Heart left ventricle (tissue), 16 donors: ENCODE data around the gene ZFR2. TPM values are rescaled to one million over a fixed set of nuclear protein-coding genes. Genes with fewer than 3 reads are reported as not detected.

Source experiments
- ATAC-seq, 4 donors: fragments of 200-7000 bp; cut with Tn5 transposase; one replicate each; pipeline ENCODE4 v1.9.1; 2020 to 2022; ENCODE audit warnings: moderate library complexity in 4 of 4, mild to moderate bottlenecking in 3 of 4, moderate number of reproducible peaks in 1 of 4
- DNase-seq, 5 donors: peaks; one replicate each; pipeline ENCODE4 v3.0.0-alpha.2; 2020
- H3K27ac ChIP-seq, 12 donors: fragments of 200-600 bp; sonication (generic) in 4 of 12; one replicate each; pipeline versions ENCODE4 v1.5.0 to v1.8.0; 2016 to 2022; ENCODE audit warnings: mild to moderate bottlenecking in 2 of 12
- H3K27me3 ChIP-seq, 9 donors: fragments of 200-600 bp; sonication (generic) in 2 of 9; one replicate each; pipeline versions ENCODE4 v1.5.1 to v1.8.0; 2016 to 2022; ENCODE audit warnings: mild to moderate bottlenecking in 3 of 9
- H3K36me3 ChIP-seq, 9 donors: fragments of 200-600 bp; sonication (generic) in 2 of 9; one replicate each; pipeline versions ENCODE4 v1.5.0 to v1.8.0; 2018 to 2022; ENCODE audit warnings: mild to moderate bottlenecking in 2 of 9
- H3K4me1 ChIP-seq, 12 donors: fragments of 200-600 bp; sonication (generic) in 4 of 12; one replicate each; pipeline versions ENCODE4 v1.5.0 to v1.8.0; 2016 to 2022; ENCODE audit warnings: mild to moderate bottlenecking in 3 of 12
- H3K4me3 ChIP-seq, 12 donors: fragments of 200-600 bp; sonication (generic) in 4 of 12; one replicate each; pipeline versions ENCODE4 v1.5.0 to v1.8.0; 2017 to 2022; ENCODE audit warnings: mild to moderate bottlenecking in 9 of 12, moderate library complexity in 4 of 12
- H3K9me3 ChIP-seq, 12 donors: fragments of 200-600 bp; sonication (generic) in 4 of 12; one replicate each; pipeline versions ENCODE4 v1.5.0 to v1.8.0; 2016 to 2022; ENCODE audit warnings: mild to moderate bottlenecking in 1 of 12
- POLR2A ChIP-seq, 2 donors: fragments of 450-650 bp; IDR thresholded peaks; one replicate each; pipeline ENCODE4 v1.6.1; 2017; ENCODE audit warnings: antibody characterized with exemption in 2 of 2, mild to moderate bottlenecking in 2 of 2, moderate library complexity in 2 of 2
- WGBS, 4 donors: extraction: QIAGEN DNeasy Blood & Tissue Kit in 2 of 4; methylation state at CpG; one replicate each; pipeline versions ENCODE4 v1.1.5 to v1.1.7; 2013 to 2018; 5-methylcytosine and 5-hydroxymethylcytosine counted together
- intact Hi-C, 10 donors: fragments of 100-400 bp; cut with DNase I; formaldehyde crosslinking; loops; one replicate each; pipeline versions ENCODE4 v1.11.1 to v1.14.2; 2022
- polyA plus RNA-seq, 2 donors: library from polyadenylated mRNA; stranded (reverse); fragments of 200-250 nt; gene quantifications; one replicate each; pipeline ENCODE4 v1.2.3, GENCODE V29; 2013
- total RNA-seq, 9 donors: library from RNA; depleted of rRNA in 2 of 9; stranded (reverse); fragments of >200 nt in 2 of 9; fragmentation: NEBNext Ultra II Directional in 3 of 9; extraction: Animal tissue kit (Norgen Biotek cat#: 25700) in 3 of 9; gene quantifications; one replicate each; pipeline versions ENCODE4 v1.1.0 to v1.2.4, GENCODE V29; 2016 to 2023
- TF ChIP-seq, protein P1 (sequence below), 12 donors: fragments of 200-600 bp; sonication (generic) in 4 of 12; IDR thresholded peaks; one replicate each; pipeline versions ENCODE4 v1.5.0 to v1.8.0; 2018 to 2022; ENCODE audit warnings: antibody characterized with exemption in 12 of 12, mild to moderate bottlenecking in 5 of 12
- donor health status: ischemic (EF 13 %, LVEDD 7.1; RV severe dilation, severe dysfunction).
- donor health status: healthy with polysubstance abuse.
- donor health status: DM: no; HTN: yes; CAD: no.
- donor health status: DM: no; HTN: no; CAD: no.
- donor health status: ischemic (EF 25% LVEDD 6.9; RV normal size, moderate dysfunction).
- donor health status: ischemic (EF 25% LVEDD 5.7; RV mildly dilated, moderate dysfunction).
- donor health status: healthy.
- donor health status: DM: yes; HTN: yes; CAD: no.
- donor health status: ischemic (EF 35%, LVEDD 5.7; RV mildly dilated, moderate dysfunction).
- donor health status: nonischemic (EF 11% LVEDD 7.7; RV severe dilation, severe dysfunction).
- donor health status: DM: yes; HTN: yes; CAD: no.
- donor health status: PGD.
- donor health status: ischemic (EF 29% LVEDD 5.4; RV normal size, mild dysfunction).
- donor health status: nonischemic (EF 23%, LVEDD 6.1; RV moderate dilation, normal function).

Gene ZFR2
- total and polyA plus RNA-seq, 11 donors, result 0.08 to 0.16 TPM; not detected in 9

DNA sequence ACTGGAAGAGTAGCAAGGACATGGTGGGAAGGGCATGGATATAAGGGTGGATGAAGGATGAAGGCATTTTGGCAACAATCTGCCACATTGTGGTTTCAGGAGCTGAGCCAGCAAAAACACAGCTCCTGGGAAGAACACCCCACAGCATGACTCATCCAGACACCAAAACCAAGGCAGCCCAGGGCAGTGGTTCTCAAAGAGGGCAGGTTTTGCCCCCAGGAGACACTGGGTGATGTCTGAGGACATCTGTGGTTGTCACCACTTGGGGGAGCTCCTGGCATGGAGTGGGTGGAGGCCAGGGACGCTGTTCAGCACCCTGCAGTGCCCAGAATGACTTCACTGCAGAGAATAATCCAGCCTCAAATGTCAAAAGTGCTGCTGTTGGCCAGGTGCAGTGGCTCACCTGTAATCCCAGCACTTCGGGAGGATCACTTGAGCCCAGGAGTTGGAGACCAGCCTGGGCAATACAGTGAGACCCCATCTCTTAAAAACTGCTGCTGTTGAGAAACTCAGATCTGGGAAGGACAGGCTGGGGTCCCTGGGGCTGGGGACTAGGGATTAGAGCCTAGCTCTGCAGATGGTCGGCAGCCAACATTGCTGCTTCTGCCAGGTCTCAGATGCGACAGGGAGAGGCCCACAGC, 16.1 kb downstream of the ZFR2 start:
- DNase-seq (no peak), ATAC-seq (peak in 1 of 4 donors; percentile 36)
- Histone ChIP-seq H3K27me3 (no peaks in the 10 kb centered on the region), H3K9me3 (peaks cover 0 to 21% (median 11%) of the 10 kb centered on the region in 12 donors), H3K4me3 (no peak overlapping the region), H3K27ac (no peak overlapping the region), H3K36me3 (no peaks in the 10 kb centered on the region), H3K4me1 (no peaks in the 10 kb centered on the region)
- 65 to 67% (median 66%) methylated on average over 3 to 4 of the region's 4 CpGs for WGBS, 4 donors
- TF ChIP-seq POLR2A (IDR thresholded peaks at IDR 0.05), result no peak
- TF ChIP-seq, protein P1, sequence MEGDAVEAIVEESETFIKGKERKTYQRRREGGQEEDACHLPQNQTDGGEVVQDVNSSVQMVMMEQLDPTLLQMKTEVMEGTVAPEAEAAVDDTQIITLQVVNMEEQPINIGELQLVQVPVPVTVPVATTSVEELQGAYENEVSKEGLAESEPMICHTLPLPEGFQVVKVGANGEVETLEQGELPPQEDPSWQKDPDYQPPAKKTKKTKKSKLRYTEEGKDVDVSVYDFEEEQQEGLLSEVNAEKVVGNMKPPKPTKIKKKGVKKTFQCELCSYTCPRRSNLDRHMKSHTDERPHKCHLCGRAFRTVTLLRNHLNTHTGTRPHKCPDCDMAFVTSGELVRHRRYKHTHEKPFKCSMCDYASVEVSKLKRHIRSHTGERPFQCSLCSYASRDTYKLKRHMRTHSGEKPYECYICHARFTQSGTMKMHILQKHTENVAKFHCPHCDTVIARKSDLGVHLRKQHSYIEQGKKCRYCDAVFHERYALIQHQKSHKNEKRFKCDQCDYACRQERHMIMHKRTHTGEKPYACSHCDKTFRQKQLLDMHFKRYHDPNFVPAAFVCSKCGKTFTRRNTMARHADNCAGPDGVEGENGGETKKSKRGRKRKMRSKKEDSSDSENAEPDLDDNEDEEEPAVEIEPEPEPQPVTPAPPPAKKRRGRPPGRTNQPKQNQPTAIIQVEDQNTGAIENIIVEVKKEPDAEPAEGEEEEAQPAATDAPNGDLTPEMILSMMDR (IDR thresholded peaks at IDR 0.05), result peak in 8 of 12 donors; percentile 6 to 48 (median 28)
- intact Hi-C loops, result no loop called here

DNA sequence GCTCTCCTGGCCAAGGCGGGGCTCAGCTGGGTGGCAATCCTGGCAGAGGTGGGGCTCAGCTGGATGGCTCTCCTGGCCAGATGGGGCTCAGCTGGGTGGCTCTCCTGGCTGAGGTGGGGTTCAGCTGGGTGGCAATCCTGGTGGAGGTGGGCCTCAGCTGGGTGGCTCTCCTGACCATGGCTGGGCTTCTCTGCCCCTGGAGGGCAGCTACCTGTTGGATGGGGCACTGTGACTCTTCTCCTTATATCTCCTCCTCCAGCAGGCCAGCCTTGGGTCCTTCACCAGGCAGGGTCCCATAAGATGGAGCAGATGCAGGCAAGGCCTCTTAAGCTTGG, 16.7 kb downstream of the ZFR2 start:
- no peaks in the 10 kb centered on the region for H3K27me3 ChIP-seq
- no peak overlapping the region for H3K27ac ChIP-seq
- H3K36me3 ChIP-seq, result no peaks in the 10 kb centered on the region
- H3K9me3 ChIP-seq, result peaks cover 0 to 21% (median 11%) of the 10 kb centered on the region in 12 donors
- DNase-seq, result no peak
- no peaks in the 10 kb centered on the region for H3K4me1 ChIP-seq
- no peak for ATAC-seq
- 95 to 100% (median 98%) methylated on average over 1 of the region's 1 CpG for WGBS, 4 donors
- H3K4me3 ChIP-seq, result no peak overlapping the region
- intact Hi-C loops, result no loop called here
- TF ChIP-seq POLR2A (IDR thresholded peaks at IDR 0.05), result no peak
- TF ChIP-seq, protein P1 (IDR thresholded peaks at IDR 0.05), result no peak

DNA sequence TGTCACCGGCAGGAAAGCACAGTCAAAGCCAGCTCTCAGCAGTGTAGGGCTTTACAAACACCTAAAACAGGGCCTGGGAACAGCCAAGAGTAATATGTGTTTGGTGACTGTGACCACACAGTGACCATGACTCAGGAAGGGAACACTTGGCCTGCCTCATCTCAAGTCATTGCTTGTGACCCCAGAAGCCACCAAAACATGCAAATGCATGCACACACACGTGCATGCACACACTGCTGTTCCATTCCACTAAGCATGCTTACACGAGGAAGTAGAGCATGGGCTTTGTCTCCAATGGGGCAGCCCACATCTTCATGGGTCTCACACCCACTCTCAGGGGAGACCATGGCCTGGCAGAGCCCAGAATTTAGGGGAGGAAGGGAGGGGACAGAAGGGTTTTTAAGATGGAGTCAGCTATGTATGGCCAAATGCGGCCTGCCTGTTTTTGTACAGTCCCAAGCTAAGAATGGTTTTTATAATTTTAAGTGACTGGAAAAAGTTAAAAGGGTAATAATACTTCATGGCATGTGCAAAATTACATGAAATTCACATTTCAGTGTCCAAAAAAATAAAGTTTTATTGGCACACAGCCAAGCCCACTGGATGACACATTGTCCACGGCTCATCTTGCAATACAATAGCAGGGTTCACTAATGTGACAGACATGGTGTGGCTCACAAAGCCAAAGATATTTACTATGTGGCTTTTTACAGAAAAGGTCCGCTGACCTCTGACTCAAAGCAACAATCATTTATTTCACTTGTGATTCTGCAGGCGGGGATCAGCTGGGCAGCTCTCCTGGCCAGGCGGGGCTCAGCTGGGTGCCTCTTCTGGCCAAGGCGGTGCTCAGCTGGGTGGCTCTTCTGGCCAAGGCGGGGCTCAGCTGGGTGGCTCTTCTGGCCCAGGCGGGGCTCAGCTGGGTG, 17.3 kb downstream of the ZFR2 start:
- WGBS, 4 donors, result 90 to 95% (median 93%) methylated on average over 9 to 11 of the region's 11 CpGs
- DNase-seq (no peak), ATAC-seq (no peak)
- Histone ChIP-seq H3K27me3 (no peaks in the 10 kb centered on the region), H3K36me3 (no peaks in the 10 kb centered on the region), H3K4me1 (no peaks in the 10 kb centered on the region), H3K4me3 (no peak overlapping the region), H3K9me3 (peaks cover 0 to 21% (median 11%) of the 10 kb centered on the region in 12 donors), H3K27ac (no peak overlapping the region)
- intact Hi-C loops, result no loop called here
- TF ChIP-seq POLR2A (IDR thresholded peaks at IDR 0.05), result no peak
- TF ChIP-seq, protein P1 (IDR thresholded peaks at IDR 0.05), result no peak

DNA sequence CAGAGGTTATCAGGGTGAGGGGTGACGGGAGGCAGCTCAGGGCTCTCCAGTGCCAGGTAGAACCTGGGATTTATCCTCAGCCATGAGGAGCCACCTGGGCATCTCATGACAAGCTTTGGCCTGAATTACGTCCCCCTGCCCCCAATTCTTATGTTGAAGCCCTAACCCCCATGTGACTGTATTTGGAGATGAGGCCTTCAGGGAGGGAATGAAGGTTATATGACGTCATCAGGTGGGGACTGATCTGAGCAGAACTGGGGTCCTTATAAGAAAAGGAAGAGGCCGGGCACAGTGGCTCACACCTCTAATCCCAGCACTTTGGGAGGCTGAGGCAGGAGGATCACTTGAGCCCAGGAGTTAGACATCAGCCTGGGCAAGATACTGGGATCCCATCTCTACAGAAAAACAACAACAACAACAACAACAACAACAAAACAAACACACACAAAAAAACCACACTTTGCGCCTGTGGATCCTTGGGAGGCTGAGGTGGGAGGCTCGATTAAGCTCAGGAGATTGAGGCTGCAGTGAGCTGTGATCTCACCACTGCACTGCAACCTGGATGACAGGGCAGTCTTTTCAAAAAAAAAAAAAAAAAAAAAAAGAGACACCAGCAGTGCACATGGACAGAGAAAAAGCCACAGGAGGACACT, 18.4 kb downstream of the ZFR2 start:
- intact Hi-C loops, result no loop called here
- Histone ChIP-seq H3K9me3 (peaks cover 0 to 21% (median 11%) of the 10 kb centered on the region in 12 donors), H3K36me3 (no peaks in the 10 kb centered on the region), H3K27ac (no peak overlapping the region), H3K4me3 (no peak overlapping the region), H3K27me3 (no peaks in the 10 kb centered on the region), H3K4me1 (no peaks in the 10 kb centered on the region)
- ATAC-seq (no peak), DNase-seq (no peak)
- no peak for TF ChIP-seq POLR2A (IDR thresholded peaks at IDR 0.05)
- TF ChIP-seq, protein P1 (IDR thresholded peaks at IDR 0.05), result no peak
- 80 to 91% (median 84%) methylated on average over 6 of the region's 6 CpGs for WGBS, 4 donors
